Lung (tissue), 12 donors: Measurements from ENCODE around the gene STRBP. TPM values are rescaled to one million over a fixed set of nuclear protein-coding genes. Genes with fewer than 3 reads are reported as not detected.

ENCODE experiments used
- ATAC-seq: fragments of 200-7000 bp; cut with Tn5 transposase; one replicate; pipeline ENCODE4 v1.9.1; 2020; ENCODE audit warnings: moderate number of reproducible peaks; ENCODE audit not compliant: insufficient read depth, low FRiP score
- DNase-seq, 3 donors: peaks; one replicate each; pipeline ENCODE4 v3.0.0-alpha.2; 2013 to 2017
- H3K27ac ChIP-seq, 2 donors: one replicate each; pipeline ENCODE4 v1.5.1; 2013; ENCODE audit warnings: mild to moderate bottlenecking in 2 of 2, moderate library complexity in 2 of 2, control low read depth in 1 of 2, inconsistent platforms in 1 of 2, low read depth in 1 of 2, low read length in 1 of 2
- H3K27me3 ChIP-seq, 3 donors: one replicate each; pipeline ENCODE4 v1.5.1; 2013; ENCODE audit warnings: low read length in 2 of 3; ENCODE audit not compliant: control insufficient read depth in 3 of 3, insufficient read depth in 3 of 3
- H3K36me3 ChIP-seq, 4 donors: one replicate each; pipeline ENCODE4 v1.5.1; 2013; ENCODE audit warnings: low read length in 4 of 4, mild to moderate bottlenecking in 1 of 4, moderate library complexity in 1 of 4; ENCODE audit not compliant: control insufficient read depth in 4 of 4, insufficient read depth in 4 of 4
- H3K4me1 ChIP-seq, 5 donors: one replicate each; pipeline ENCODE4 v1.5.1; 2013; ENCODE audit warnings: low read length in 5 of 5, mild to moderate bottlenecking in 2 of 5, moderate library complexity in 1 of 5; ENCODE audit not compliant: control insufficient read depth in 5 of 5, insufficient read depth in 5 of 5
- H3K4me3 ChIP-seq: one replicate; pipeline ENCODE4 v1.5.1; 2013; ENCODE audit warnings: mild to moderate bottlenecking, control low read depth, moderate library complexity
- H3K9ac ChIP-seq, 2 donors: one replicate each; pipeline ENCODE4 v1.5.1; 2013; ENCODE audit warnings: low read length in 2 of 2, control low read depth in 1 of 2; ENCODE audit not compliant: insufficient read depth in 1 of 2
- H3K9me3 ChIP-seq, 4 donors: one replicate each; pipeline ENCODE4 v1.5.1; 2013; ENCODE audit warnings: low read length in 3 of 4, mild to moderate bottlenecking in 1 of 4, moderate library complexity in 1 of 4; ENCODE audit not compliant: control insufficient read depth in 4 of 4, insufficient read depth in 3 of 4
- WGBS, 2 donors: extraction: QIAGEN DNeasy Blood & Tissue Kit; methylation state at CpG; one replicate each; pipeline ENCODE4 v1.1.7; 2013; 5-methylcytosine and 5-hydroxymethylcytosine counted together
- polyA plus RNA-seq, 2 donors: library from polyadenylated mRNA; stranded (reverse); fragments of 200-250 nt; gene quantifications; one replicate each; pipeline ENCODE4 v1.2.1, GENCODE V29; 2013
- total RNA-seq, 2 donors: library from RNA; depleted of rRNA in 1 of 2; stranded (reverse); fragments of >200 nt in 1 of 2; gene quantifications; one replicate each; pipeline ENCODE4 v1.2.1, GENCODE V29; 2014 to 2021
- TF ChIP-seq, protein P1 (sequence below): IDR thresholded peaks from 2 replicates; pipeline ENCODE4 v1.5.1; 2012; ENCODE audit warnings: mild to moderate bottlenecking; ENCODE audit errors: control extremely low read depth, extremely low read depth
- donor health status: control.
- donor health status: control.
- donor health status: Bipolar disorder and iron deficiency.
- donor health status: healthy.
- donor health status: DM: yes; HTN: yes; CAD: no.

Gene STRBP
- total and polyA plus RNA-seq, 4 donors = 8.3 to 27.2 (median 21.1) TPM

- Histone ChIP-seq H3K9me3 (no peaks in the 10 kb centered on the region), H3K9ac (no peak overlapping the region), H3K36me3 (no peaks in the 10 kb centered on the region), H3K27ac (no peak overlapping the region), H3K27me3 (no peaks in the 10 kb centered on the region), H3K4me3 (no peak overlapping the region), H3K4me1 (peaks cover 0 to 7% (median 0%) of the 10 kb centered on the region in 5 donors)
- ATAC-seq (no peak), DNase-seq (no peak)
- 87 to 89% methylated on average over 2 of the region's 2 CpGs for WGBS, 2 donors
- TF ChIP-seq, protein P1, sequence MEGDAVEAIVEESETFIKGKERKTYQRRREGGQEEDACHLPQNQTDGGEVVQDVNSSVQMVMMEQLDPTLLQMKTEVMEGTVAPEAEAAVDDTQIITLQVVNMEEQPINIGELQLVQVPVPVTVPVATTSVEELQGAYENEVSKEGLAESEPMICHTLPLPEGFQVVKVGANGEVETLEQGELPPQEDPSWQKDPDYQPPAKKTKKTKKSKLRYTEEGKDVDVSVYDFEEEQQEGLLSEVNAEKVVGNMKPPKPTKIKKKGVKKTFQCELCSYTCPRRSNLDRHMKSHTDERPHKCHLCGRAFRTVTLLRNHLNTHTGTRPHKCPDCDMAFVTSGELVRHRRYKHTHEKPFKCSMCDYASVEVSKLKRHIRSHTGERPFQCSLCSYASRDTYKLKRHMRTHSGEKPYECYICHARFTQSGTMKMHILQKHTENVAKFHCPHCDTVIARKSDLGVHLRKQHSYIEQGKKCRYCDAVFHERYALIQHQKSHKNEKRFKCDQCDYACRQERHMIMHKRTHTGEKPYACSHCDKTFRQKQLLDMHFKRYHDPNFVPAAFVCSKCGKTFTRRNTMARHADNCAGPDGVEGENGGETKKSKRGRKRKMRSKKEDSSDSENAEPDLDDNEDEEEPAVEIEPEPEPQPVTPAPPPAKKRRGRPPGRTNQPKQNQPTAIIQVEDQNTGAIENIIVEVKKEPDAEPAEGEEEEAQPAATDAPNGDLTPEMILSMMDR = no peak
These were observed 48.3 kb downstream of the STRBP start for GRCh38 chr9:123220127-123220526.

GRCh38 chr9:123218831-123219230 lies 49.6 kb downstream of the STRBP start:
- H3K4me1 ChIP-seq = peaks cover 0 to 7% (median 0%) of the 10 kb centered on the region in 5 donors
- peak overlapping the region in 1 of 2 donors; percentile 3 for H3K9ac ChIP-seq
- H3K27ac ChIP-seq = no peak overlapping the region
- H3K27me3 ChIP-seq = no peaks in the 10 kb centered on the region
- 73 to 79% methylated on average over 3 of the region's 3 CpGs for WGBS, 2 donors
- no peaks in the 10 kb centered on the region for H3K9me3 ChIP-seq
- H3K4me3 ChIP-seq = no peak overlapping the region
- DNase-seq (no peak), ATAC-seq (no peak)
- H3K36me3 ChIP-seq = no peaks in the 10 kb centered on the region
- TF ChIP-seq, protein P1 = no peak

GRCh38 chr9:123217128-123217654 lies 51.2 kb downstream of the STRBP start:
- Histone ChIP-seq H3K4me1 (peaks cover 0 to 7% (median 0%) of the 10 kb centered on the region in 5 donors), H3K4me3 (no peak overlapping the region), H3K36me3 (no peaks in the 10 kb centered on the region), H3K9me3 (no peaks in the 10 kb centered on the region), H3K27me3 (no peaks in the 10 kb centered on the region), H3K9ac (no peak overlapping the region), H3K27ac (no peak overlapping the region)
- DNase-seq (peak in 1 of 3 donors; percentile 6), ATAC-seq (no peak)
- 60 to 65% methylated on average over 2 of the region's 2 CpGs for WGBS, 2 donors
- TF ChIP-seq, protein P1 = no peak
